C4-2B (cell line): ENCODE results near the gene CYP2W1.

Experiments used
- H3K27ac ChIP-seq: fragments of 450-650 bp; 2 replicates; pipeline ENCODE4 v1.5.1; 2017
- ZFX ChIP-seq: fragments of 450-650 bp; IDR thresholded peaks from 2 replicates; pipeline ENCODE4 v1.6.1; 2017
- TF ChIP-seq, protein P1 (sequence below): fragments of 450-650 bp; conservative IDR thresholded peaks from 2 replicates; pipeline ENCODE4 v1.5.1; 2017; ENCODE audit warnings: mild to moderate bottlenecking

Gene CYP2W1

DNA sequence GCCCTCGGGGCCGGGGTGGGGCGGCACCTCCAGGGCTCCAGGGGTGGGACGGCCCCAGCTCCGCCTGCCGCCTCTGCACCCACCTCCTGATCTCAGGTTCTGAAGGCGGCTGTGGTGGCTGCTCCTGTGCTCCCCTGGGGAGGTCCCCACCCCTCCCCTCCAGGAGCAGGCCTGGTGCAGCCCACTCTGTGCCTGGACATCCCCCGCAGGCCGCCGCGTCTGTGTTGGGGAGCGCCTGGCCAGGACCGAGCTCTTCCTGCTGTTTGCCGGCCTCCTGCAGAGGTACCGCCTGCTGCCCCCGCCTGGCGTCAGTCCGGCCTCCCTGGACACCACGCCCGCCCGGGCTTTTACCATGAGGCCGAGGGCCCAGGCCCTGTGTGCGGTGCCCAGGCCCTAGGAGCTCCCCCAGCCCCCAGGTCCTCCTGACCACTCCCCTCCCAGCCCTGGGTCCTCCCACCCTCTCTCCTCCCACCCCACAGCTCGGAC lies 5.5 kb downstream of the CYP2W1 start:
- no peak overlapping the region for H3K27ac ChIP-seq
- TF ChIP-seq, protein P1, sequence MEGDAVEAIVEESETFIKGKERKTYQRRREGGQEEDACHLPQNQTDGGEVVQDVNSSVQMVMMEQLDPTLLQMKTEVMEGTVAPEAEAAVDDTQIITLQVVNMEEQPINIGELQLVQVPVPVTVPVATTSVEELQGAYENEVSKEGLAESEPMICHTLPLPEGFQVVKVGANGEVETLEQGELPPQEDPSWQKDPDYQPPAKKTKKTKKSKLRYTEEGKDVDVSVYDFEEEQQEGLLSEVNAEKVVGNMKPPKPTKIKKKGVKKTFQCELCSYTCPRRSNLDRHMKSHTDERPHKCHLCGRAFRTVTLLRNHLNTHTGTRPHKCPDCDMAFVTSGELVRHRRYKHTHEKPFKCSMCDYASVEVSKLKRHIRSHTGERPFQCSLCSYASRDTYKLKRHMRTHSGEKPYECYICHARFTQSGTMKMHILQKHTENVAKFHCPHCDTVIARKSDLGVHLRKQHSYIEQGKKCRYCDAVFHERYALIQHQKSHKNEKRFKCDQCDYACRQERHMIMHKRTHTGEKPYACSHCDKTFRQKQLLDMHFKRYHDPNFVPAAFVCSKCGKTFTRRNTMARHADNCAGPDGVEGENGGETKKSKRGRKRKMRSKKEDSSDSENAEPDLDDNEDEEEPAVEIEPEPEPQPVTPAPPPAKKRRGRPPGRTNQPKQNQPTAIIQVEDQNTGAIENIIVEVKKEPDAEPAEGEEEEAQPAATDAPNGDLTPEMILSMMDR: no peak
- no peak for TF ChIP-seq ZFX

DNA sequence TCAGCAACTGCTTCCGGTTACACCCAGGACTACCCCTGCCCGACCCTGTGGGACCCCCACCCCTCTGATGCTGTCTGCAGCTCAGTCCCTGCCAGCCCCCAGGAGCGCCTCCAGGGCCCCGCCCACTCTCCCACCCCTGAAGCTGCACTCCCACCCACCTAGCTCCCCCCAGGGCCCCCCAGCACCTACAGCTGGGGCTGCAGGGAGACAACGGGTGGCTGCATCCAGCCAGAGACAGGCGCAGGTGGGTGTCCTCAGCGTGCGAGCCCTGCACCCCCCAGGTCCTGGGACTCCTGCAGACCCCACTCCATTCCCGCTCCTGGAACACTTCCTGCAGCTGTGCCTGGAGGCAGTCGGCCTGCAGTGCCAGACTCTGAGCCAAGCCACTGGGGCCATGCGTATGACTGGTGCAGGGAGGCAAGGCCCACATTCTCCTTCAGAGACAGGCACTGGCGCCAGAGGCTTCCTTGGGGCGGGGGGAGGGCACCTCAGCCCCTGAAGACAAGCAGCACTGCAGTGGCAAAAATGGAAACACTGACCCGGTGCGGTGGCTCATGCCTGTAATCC lies 6.1 kb downstream of the CYP2W1 start:
- H3K27ac ChIP-seq: no peak overlapping the region
- no peak for TF ChIP-seq ZFX
- TF ChIP-seq, protein P1: no peak

DNA sequence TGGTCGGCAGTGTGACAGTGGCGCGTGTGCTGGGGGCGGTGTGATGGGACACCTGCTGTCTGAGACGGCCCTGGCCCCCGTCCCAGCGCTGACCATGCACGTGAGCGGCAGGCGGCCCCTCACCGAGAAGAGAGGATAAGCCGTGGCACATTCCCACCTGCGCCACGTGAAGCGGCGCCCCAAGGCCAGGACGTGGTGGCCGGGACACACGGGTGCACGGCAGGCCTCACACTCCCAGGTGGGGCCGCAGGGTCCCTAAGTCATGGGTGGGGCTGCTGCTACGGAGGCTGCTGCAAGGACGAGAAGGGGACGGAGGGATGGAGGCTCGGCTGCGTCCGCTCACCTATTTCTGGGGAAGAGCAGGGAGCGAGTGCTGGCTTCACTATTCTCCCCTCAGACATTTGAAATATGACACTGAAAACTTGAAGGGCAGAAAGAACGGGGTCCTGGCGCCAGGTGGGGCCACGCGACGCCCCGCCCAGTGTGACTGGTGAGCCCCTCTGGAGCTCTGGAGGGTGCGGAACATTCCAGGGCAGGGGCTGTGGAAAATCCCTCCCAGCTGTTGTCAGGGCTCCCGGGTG lies 7.5 kb downstream of the CYP2W1 start:
- TF ChIP-seq, protein P1: no peak
- TF ChIP-seq ZFX: no peak
- H3K27ac ChIP-seq: no peak overlapping the region

DNA sequence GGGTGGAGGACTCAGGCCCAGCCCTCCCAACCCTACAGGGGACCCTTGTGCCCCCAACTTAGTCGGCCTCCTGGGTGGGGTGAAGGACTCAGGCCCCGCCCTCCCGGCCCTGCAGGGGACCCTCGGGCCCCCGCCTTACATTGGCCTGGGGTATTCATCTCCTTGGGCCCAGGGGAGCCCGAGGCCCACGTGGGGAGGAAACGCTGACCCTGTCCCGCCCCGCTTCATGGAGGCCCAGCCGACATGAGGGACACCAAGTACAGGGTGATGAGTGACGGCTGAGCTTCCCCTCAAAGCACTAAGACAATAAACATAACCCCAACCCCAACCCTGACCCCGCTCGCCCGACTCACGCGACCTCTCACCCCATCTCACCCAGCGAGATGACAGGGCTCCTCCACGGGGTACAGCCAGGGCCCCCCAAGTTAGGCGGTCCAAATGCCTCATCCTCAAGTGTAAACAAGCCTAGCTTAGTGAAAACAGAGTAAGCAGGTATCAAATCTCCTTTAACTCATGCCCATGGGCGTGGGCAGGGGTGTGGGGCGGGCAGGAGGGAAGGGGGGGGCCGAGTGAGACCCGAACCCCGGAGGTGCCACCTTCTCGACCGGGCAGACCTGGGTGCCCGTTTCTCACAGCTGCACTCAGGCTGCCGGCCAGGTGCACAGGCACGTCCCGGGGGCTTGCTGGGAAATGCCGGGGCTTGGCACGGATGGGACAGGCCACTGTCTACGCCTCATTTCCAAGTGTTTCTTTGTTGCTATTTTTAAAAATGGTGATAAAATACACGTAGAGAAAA lies 8.2 kb downstream of the CYP2W1 start:
- H3K27ac ChIP-seq: no peak overlapping the region
- TF ChIP-seq, protein P1: no peak
- TF ChIP-seq ZFX: no peak

DNA sequence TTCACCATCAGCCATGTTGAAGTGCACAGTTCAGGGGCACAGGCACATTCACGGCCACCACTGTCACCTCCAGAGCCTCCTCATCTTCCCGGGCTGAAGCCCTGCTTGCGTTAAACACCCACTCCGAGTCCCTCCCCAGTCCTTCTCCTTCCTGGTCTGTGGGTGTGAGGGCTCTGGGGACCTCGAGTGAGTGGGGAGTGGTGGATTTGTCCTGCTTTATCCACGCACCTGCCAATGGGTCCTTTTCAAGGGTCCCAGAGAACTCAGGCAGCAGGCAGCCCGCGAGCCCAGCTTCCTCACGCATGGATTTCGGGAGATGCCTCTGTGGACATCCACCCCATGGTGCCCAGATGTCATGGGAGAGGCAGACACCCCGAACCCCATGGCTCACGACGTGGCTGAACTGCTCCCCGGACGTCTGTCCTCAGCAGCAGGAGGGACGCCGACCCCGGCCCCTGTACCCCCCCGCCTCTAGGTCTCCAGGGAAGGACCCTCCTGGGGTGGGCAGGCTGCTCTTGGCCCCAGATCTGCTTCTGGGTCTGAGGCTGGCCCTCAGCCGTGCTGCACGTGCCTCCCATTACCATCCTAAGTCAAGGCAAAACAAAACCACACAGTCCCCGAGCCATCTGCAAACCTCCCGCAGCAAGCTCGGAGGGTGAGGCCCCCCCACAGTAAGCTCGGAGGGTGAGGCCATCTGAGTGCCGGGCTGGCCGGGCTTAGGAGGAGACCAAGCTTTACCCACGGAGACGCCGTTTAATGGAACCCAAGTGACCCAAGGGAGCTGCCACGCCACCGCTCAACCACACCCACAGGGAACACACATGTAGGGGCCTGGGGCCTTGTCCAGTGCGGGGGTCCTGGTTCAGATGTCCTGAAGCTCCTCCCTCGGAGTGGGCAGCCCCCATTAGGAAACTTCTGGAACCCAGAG lies 9.0 kb downstream of the CYP2W1 start:
- TF ChIP-seq, protein P1: no peak
- no peak for TF ChIP-seq ZFX
- no peak overlapping the region for H3K27ac ChIP-seq

DNA sequence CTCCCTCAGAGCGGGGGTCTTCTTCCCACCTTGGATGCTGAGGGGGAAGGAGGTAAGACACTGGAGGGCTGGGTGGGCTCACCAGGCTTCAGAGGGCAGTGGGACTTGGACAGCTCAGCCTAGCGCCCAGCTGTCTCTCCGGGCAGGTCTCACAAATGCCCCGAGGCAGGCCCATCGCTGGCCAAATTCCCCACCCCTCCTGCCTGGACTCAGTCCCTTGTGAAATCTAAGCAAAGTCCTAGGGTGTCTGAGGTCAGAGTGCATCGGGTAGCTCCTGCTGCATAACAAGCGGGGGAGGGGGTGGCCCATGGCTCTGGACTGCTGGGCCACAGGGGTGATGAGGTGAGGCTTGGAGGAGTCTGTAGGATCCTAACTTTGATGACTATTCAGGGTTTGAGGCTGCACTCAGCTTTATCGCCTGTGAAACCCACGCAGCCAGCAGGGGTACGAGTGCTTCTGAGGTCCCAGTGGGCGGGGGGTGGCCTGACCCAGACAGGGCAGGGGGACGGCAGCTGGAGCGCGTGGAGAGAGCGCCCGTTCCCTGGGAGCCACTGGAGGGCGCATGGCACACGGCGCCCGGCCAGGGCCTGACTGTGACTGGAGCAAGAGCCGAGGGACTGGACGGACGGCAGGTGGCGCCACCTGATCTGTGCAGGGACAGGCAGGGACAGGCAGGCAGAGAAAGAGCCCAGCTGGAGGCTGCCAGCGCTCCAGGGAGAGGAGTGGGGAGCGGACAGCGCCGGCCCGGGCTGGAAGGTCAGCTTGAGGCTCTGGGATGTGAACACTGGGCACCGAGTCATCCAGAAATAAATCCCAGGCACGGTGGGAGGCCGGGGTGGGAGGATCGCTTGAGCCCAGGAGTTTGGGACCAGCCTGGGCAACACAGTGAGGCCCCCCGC lies 10.0 kb downstream of the CYP2W1 start:
- TF ChIP-seq, protein P1: peak; percentile 100
- no peak for TF ChIP-seq ZFX
- H3K27ac ChIP-seq: no peak overlapping the region
